NK-92 (cell line): ENCODE measurements around the gene RAB8A.
"Not testable (repeated sequence)": the region's sequence is repeated elsewhere in the genome, so short reads cannot be mapped to it uniquely, and the experiment has no call there.

Source experiments
- DNase-seq: peaks from one replicate; lab custom pipeline; 2025; ENCODE audit not compliant: unreplicated experiment; lab: John Stamatoyannopoulos, UW

The RAB8A gene

GRCh38 chr19:16111909-16112752 lies 442 bp downstream of the RAB8A start:
- no peak for DNase-seq

- no peak for DNase-seq
These were observed 1.1 kb downstream of the RAB8A start for GRCh38 chr19:16112778-16113177.

GRCh38 chr19:16113727-16114126 lies 2.0 kb downstream of the RAB8A start:
- no peak for DNase-seq

GRCh38 chr19:16115301-16116039 lies 3.8 kb downstream of the RAB8A start:
- DNase-seq: no peak

- DNase-seq: no peak
These were observed 4.4 kb downstream of the RAB8A start for GRCh38 chr19:16116067-16116466.

GRCh38 chr19:16117594-16118033 lies 5.9 kb downstream of the RAB8A start:
- DNase-seq: no peak

- no peak for DNase-seq
These were observed 6.9 kb downstream of the RAB8A start for GRCh38 chr19:16118489-16119033.

GRCh38 chr19:16119075-16119857 lies 7.6 kb downstream of the RAB8A start:
- not testable (repeated sequence) for DNase-seq

- DNase-seq: no peak
These were observed 9.5 kb downstream of the RAB8A start for GRCh38 chr19:16121141-16121540.

- no peak for DNase-seq
These were observed 10.3 kb downstream of the RAB8A start for GRCh38 chr19:16121967-16122366.

- DNase-seq: no peak
These were observed 13.3 kb downstream of the RAB8A start for GRCh38 chr19:16124953-16125352.

- no peak for DNase-seq
These were observed 14.2 kb downstream of the RAB8A start for GRCh38 chr19:16125737-16126495.

GRCh38 chr19:16127080-16127479 lies 15.4 kb downstream of the RAB8A start:
- DNase-seq: no peak

- no peak for DNase-seq
These were observed 16.2 kb downstream of the RAB8A start for GRCh38 chr19:16127776-16128371.

- no peak for DNase-seq
These were observed 20.0 kb downstream of the RAB8A start for GRCh38 chr19:16131648-16132047.

GRCh38 chr19:16133818-16134217 lies 22.1 kb downstream of the RAB8A start:
- no peak for DNase-seq

GRCh38 chr19:16134510-16134909 lies 22.8 kb downstream of the RAB8A start:
- no peak for DNase-seq

- no peak for DNase-seq
These were observed 23.9 kb downstream of the RAB8A start for GRCh38 chr19:16135430-16136127.

GRCh38 chr19:16136185-16136999 lies 24.7 kb downstream of the RAB8A start:
- DNase-seq: no peak
